ENCODE results near the gene IFNA17.
"Not testable (repeated sequence)": the region's sequence is repeated elsewhere in the genome, so short reads cannot be mapped to it uniquely, and the experiment has no call there.

The IFNA17 gene

DNA sequence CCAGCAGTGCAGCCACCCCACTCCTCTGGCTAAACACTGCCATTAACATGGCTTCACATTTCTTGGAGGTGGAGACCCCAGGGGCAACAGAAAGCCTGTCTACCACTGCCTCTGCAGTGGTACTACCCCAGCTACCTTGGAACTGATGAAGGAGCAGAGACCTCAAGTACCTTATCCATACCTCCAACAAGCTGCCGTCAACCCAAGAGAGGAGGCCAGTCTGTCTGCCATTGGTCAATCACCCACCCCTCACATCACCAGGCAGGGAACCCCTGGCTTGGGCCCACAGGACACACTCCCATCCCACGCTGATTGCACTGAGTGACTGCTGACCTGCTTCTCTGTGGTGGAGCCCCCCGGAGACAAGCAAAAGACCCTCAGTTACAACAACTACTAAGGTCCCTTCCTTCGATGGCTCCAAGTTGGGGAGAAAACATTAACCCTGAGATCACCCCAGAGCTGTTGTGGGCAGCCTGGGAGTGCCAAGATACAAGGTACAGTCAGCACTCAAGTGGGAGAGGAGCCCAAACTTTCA lies 6.2 kb upstream of the IFNA17 start:
- Mint-ChIP-seq H3K4me1 (ENCODE audit: low read depth) (peaks cover 9% of the 10 kb centered on the region), H3K9me3 (ENCODE audit: low read depth) (no peaks in the 10 kb centered on the region), H3K36me3 (no peaks in the 10 kb centered on the region), H3K27ac (no peak overlapping the region), H3K27me3 (peaks cover 3% of the 10 kb centered on the region), H3K4me3 (no peak overlapping the region)

DNA sequence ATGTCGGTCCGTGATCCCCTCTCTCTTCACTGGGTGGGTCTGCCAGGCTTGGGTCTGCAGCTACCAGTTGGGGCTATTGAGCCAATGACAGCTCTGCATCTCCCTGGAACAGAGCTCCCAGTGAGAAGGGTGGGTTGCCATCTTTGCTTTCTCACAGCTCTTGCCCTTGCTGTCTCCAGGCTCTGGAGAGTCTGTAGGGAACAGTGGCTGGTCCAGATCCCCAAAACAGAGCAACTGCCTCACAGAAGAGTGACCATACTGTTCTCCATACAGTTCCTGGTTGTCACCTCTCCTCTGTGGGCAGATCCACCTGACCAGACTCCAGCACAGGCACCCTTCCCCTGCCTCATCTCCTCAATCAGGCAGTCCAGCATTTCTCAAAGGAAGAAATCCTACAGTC lies 5.2 kb upstream of the IFNA17 start:
- Mint-ChIP-seq H3K4me3 (no peak overlapping the region), H3K36me3 (no peaks in the 10 kb centered on the region), H3K27ac (no peak overlapping the region)

DNA sequence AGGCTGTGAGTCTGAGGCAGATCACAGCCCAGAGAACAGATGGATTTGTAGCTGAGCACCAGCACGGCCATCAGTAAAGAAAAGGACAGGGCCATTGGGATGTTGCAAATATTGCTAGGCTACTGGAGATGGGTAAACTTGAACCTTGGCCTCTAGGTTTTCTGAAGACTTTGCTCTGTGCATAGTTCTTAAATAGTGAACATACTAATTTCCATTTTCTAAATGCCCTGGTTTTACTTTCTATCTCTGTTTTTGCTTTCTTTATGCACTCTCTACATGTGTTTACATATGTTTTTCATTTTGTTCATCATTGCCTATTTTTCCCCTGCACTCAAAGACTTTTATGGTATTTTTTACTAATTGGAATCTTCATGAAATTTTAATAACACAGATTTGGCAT lies 10.8 kb downstream of the IFNA17 start, which contains the start of gene IFNA16:
TSS of gene IFNA16 (minus strand) at position 101 of the 400 bp plus-strand sequence. CDS start at position 95, 6 bp downstream.
- not testable (repeated sequence) for H3K4me3 Mint-ChIP-seq; H3K27ac Mint-ChIP-seq; H3K36me3 Mint-ChIP-seq; H3K9me3 Mint-ChIP-seq (ENCODE audit: low read depth); H3K4me1 Mint-ChIP-seq (ENCODE audit: low read depth)
- H3K27me3 Mint-ChIP-seq, result peaks cover 19% of the 10 kb centered on the region

More for the DNA sequence above, 5.2 kb upstream of the IFNA17 start:
- Mint-ChIP-seq H3K27me3 (peaks cover 2% of the 10 kb centered on the region), H3K9me3 (ENCODE audit: low read depth) (no peaks in the 10 kb centered on the region), H3K4me1 (ENCODE audit: low read depth) (peaks cover 9% of the 10 kb centered on the region)

DNA sequence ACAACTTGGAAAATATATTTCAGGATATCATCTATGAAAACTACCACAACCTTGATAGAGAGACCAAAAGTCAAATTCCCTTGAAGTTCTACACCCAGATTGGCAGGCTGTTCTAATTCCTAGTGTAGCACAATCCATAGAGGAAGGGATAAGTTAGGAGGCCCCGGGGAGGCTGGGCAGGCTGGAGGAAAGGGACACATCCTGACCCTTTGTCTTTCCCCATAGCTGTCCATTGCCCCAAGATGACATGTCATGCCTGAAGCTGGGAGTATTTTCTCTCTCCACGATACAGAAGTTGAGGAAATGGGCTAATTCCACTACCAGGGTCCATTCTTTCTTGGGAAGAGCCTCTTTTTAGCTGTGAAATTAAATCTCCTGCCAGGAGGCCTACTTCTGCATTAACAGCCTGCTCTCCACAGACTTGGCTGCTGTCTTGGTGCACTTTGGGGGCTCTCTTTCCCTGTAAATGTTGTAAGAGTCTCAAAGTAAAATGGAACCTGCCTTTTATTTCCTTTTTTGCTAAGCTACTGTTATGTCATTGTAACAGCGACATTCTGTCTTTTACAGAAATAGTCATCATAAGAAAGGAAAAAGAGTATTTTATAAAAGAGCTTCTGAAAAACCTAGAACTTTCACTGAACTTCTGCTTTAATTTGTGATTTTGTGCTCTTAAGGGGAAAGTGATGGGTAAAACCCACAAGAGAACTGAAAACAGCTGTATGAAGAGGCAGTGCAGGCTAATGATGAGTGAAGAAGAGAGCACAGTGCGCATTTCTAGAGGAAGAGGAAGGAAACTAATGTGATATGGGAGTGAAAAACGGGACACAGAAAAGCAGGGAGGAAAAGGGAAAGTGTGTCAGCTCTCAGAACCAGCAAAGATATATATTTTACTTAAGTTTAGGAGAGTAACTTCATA lies 14.4 kb downstream of the IFNA17 start:
- H3K27me3 Mint-ChIP-seq; H3K36me3 Mint-ChIP-seq; H3K27ac Mint-ChIP-seq; H3K4me1 Mint-ChIP-seq (ENCODE audit: low read depth); H3K9me3 Mint-ChIP-seq (ENCODE audit: low read depth): not testable (repeated sequence)
- H3K4me3 Mint-ChIP-seq, result peak overlapping the region; percentile 36

- H3K9me3 Mint-ChIP-seq (ENCODE audit: low read depth); H3K27ac Mint-ChIP-seq; H3K4me3 Mint-ChIP-seq; H3K36me3 Mint-ChIP-seq; H3K4me1 Mint-ChIP-seq (ENCODE audit: low read depth); H3K27me3 Mint-ChIP-seq: not testable (repeated sequence)
Observed at GRCh38 chr9:21212160-21212559, 15.9 kb downstream of the IFNA17 start.

DNA sequence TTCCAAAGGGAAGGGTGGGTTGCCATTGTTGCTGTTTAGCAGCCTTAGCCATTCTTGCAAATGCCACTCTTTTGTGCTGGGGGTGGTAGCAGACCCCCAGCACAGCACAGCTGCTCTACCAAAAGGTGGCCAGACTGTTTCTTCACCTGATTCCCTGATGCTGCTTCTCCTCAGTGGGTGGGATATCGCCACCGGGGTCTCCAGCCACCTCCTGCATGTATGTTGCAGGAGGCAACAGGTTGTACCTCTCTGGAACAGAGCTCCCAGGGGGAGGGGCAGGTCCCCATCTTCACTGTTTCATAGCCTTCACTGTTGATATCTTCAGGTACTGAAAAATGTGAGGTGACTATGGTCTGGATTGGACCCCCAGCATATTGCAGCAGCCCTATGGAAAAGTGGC lies 17.2 kb downstream of the IFNA17 start:
- H3K27ac Mint-ChIP-seq; H3K9me3 Mint-ChIP-seq (ENCODE audit: low read depth); H3K27me3 Mint-ChIP-seq; H3K36me3 Mint-ChIP-seq; H3K4me1 Mint-ChIP-seq (ENCODE audit: low read depth); H3K4me3 Mint-ChIP-seq: not testable (repeated sequence)

DNA sequence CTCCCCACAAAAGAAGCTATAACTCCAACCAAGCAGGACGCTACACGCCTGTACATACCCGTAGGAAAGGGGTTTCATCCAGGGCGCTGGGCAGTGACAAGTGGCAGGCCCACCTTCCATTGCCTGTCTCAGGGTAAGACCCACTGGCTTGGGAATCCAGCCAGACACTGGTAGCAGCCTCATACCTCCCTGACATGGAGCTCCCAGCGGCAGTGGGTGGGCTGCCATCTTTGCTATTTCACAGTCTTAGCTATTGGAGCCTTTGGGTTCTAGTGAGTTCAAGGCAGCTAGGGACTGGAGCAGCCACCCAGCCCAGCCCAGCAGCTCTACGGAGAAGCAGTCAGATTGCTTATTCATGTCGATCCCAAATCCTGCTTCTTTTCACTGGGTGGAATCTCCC lies 17.7 kb downstream of the IFNA17 start:
- H3K4me1 Mint-ChIP-seq (ENCODE audit: low read depth), result peaks cover 4% of the 10 kb centered on the region
- H3K27ac Mint-ChIP-seq, result no peak overlapping the region
- peaks cover 8% of the 10 kb centered on the region for H3K27me3 Mint-ChIP-seq
- no peak overlapping the region for H3K4me3 Mint-ChIP-seq
- H3K36me3 Mint-ChIP-seq, result peaks cover 2% of the 10 kb centered on the region
- H3K9me3 Mint-ChIP-seq (ENCODE audit: low read depth), result no peaks in the 10 kb centered on the region

- H3K4me3 Mint-ChIP-seq; H3K27me3 Mint-ChIP-seq; H3K4me1 Mint-ChIP-seq (ENCODE audit: low read depth); H3K9me3 Mint-ChIP-seq (ENCODE audit: low read depth); H3K36me3 Mint-ChIP-seq; H3K27ac Mint-ChIP-seq: not testable (repeated sequence)
Observed at GRCh38 chr9:21207043-21207442, 21.0 kb downstream of the IFNA17 start, which contains the start of gene IFNA10. IFNA10 (minus strand) TSS chr9:21207143; CDS start chr9:21207097, 46 bp downstream.

- H3K27me3 Mint-ChIP-seq, result peaks cover 14% of the 10 kb centered on the region
- peaks cover 3% of the 10 kb centered on the region for H3K9me3 Mint-ChIP-seq (ENCODE audit: low read depth)
- peaks cover 2% of the 10 kb centered on the region for H3K4me1 Mint-ChIP-seq (ENCODE audit: low read depth)
- peaks cover 8% of the 10 kb centered on the region for H3K36me3 Mint-ChIP-seq
- no peak overlapping the region for H3K27ac Mint-ChIP-seq
- no peak overlapping the region for H3K4me3 Mint-ChIP-seq
Observed at GRCh38 chr9:21205204-21205603, 22.8 kb downstream of the IFNA17 start.

DNA sequence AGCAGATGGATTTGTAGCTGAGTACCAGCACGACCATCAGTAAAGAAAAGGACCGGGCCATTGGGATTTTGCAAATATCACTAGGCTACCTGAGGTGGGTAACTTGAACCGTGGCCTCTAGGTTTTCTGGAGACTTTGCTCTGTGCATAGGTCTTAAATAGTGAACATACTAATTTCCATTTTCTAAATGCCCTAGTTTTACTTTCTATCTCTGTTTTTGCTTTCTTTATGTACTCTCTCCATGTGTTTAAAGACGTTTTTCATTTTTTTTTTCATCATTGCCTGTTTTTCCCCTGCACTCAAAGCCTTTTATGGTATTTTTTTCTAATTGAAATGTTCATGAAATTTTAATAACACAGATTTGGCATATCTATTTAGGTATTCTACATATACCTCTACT lies 25.9 kb downstream of the IFNA17 start, which contains the start of gene IFNA7:
TSS of gene IFNA7 (minus strand) at position 101 of the 400 bp plus-strand sequence. CDS start at position 61, 40 bp downstream.
- H3K36me3 Mint-ChIP-seq; H3K9me3 Mint-ChIP-seq (ENCODE audit: low read depth); H3K4me3 Mint-ChIP-seq; H3K4me1 Mint-ChIP-seq (ENCODE audit: low read depth); H3K27ac Mint-ChIP-seq: not testable (repeated sequence)
- peaks cover 13% of the 10 kb centered on the region for H3K27me3 Mint-ChIP-seq

GRCh38 chr9:21194867-21195776 lies 32.9 kb downstream of the IFNA17 start:
- H3K27ac Mint-ChIP-seq, result not testable (repeated sequence)

DNA sequence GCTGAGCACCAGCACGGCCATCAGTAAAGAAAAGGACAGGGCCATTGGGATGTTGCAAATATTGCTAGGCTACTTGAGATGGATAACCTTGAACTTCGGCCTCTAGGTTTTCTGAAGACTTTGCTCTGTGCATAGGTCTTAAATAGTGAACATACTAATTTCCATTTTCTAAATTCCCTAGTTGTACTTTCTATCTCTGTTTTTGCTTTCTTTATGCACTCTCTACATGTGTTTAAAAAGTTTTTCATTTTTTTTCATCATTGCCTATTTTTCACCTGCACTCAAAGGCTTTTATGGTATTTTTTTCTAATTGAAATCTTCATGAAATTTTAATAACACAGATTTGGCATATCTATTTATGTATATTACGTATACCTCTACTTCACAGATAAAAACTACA lies 40.5 kb downstream of the IFNA17 start, which contains the start of gene IFNA4:
TSS of gene IFNA4 (minus strand) at position 101 of the 400 bp plus-strand sequence. CDS start at position 45, 56 bp downstream.
- not testable (repeated sequence) for H3K9me3 Mint-ChIP-seq (ENCODE audit: low read depth); H3K4me3 Mint-ChIP-seq; H3K36me3 Mint-ChIP-seq; H3K27me3 Mint-ChIP-seq; H3K4me1 Mint-ChIP-seq (ENCODE audit: low read depth); H3K27ac Mint-ChIP-seq

More at GRCh38 chr9:21194867-21195776, 32.9 kb downstream of the IFNA17 start:
- peak overlapping the region; percentile 24 for H3K4me3 Mint-ChIP-seq
- not testable (repeated sequence) for H3K27me3 Mint-ChIP-seq; H3K4me1 Mint-ChIP-seq (ENCODE audit: low read depth); H3K9me3 Mint-ChIP-seq (ENCODE audit: low read depth); H3K36me3 Mint-ChIP-seq

- not testable (repeated sequence) for H3K9me3 Mint-ChIP-seq (ENCODE audit: low read depth); H3K27me3 Mint-ChIP-seq; H3K4me1 Mint-ChIP-seq (ENCODE audit: low read depth); H3K36me3 Mint-ChIP-seq; H3K4me3 Mint-ChIP-seq; H3K27ac Mint-ChIP-seq
Observed at GRCh38 chr9:21182810-21183736, 44.9 kb downstream of the IFNA17 start.
